ENCODE measurements around the gene VSIR.

Gene VSIR

GRCh38 chr10:71789871-71790270 lies 16.6 kb upstream of the VSIR start:
- no peak for DNase-seq (ENCODE audit: low read depth)
- no peak overlapping the region for H3K4me3 ChIP-seq (ENCODE audit: low read depth, low read length)
- no peak for TF ChIP-seq CTCF (conservative IDR thresholded peaks at IDR 0.05; ENCODE audit: low read depth, low read length)

DNA sequence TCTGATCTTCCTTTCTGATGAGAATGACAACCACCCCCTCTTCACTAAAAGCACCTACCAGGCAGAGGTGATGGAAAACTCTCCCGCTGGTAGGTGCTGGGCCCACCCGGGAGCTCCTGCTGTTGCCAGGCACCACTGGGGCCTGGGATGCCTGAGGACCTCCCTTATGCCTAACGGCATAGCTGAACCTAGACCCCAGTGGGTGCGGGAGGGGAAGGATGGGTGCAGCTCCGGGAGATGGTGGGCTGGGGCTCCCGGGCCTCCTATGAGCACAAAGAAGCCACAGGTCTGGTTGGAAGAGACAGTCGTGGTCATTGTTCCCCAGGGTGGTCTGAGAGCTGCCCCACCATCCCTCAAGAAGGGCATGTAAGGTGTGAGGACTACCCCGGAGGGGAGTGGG lies 15.6 kb upstream of the VSIR start:
- no peak for TF ChIP-seq CTCF (conservative IDR thresholded peaks at IDR 0.05; ENCODE audit: low read depth, low read length)
- H3K4me3 ChIP-seq (ENCODE audit: low read depth, low read length), result no peak overlapping the region

GRCh38 chr10:71784679-71785272 lies 11.5 kb upstream of the VSIR start:
- no peak overlapping the region for H3K4me3 ChIP-seq (ENCODE audit: low read depth, low read length)
- no peak for DNase-seq (ENCODE audit: low read depth)
- no peak for TF ChIP-seq CTCF (conservative IDR thresholded peaks at IDR 0.05; ENCODE audit: low read depth, low read length)

More for the DNA sequence above, 15.6 kb upstream of the VSIR start:
- no peak for DNase-seq (ENCODE audit: low read depth)

GRCh38 chr10:71783917-71784678 lies 10.8 kb upstream of the VSIR start:
- DNase-seq (ENCODE audit: low read depth), result no peak
- no peak for TF ChIP-seq CTCF (conservative IDR thresholded peaks at IDR 0.05; ENCODE audit: low read depth, low read length)
- no peak overlapping the region for H3K4me3 ChIP-seq (ENCODE audit: low read depth, low read length)

GRCh38 chr10:71782917-71783490 lies 9.7 kb upstream of the VSIR start:
- TF ChIP-seq CTCF (conservative IDR thresholded peaks at IDR 0.05; ENCODE audit: low read depth, low read length), result no peak
- no peak overlapping the region for H3K4me3 ChIP-seq (ENCODE audit: low read depth, low read length)
- no peak for DNase-seq (ENCODE audit: low read depth)

DNA sequence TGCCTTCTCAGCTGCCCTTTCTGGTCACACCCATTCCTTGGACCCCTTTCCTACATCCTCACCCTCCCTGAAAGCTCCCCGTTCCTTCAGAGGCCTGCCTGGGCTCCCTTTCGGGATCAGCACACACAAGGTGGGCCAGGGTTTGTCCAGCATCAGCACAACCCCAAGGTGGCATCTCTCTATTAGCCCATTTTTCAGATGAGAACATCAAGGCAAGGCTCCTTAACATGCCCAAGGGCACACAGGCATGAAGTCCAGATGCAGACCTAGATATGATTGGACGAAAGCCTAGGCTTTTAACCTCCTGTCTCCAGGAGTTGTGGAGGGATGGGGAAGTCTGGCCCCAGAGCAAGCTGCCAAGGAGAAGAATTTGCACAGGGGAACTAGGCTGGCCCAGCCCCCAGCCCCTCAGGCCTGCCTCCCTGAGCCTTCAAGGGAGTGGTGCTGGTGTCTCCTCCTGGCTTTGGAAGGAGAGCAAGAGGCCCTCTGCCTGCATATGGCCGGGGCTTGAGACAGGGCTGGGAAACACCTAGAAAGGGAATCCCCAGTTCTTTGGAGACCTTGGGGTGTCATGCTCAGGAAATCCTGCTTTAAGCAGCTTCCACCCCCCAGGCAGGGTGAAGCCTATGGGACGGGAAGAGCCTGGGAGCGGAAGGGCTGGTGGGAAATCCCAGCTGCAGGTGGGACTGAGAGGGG lies 9.0 kb upstream of the VSIR start:
- H3K4me3 ChIP-seq (ENCODE audit: low read depth, low read length), result no peak overlapping the region
- no peak for TF ChIP-seq CTCF (conservative IDR thresholded peaks at IDR 0.05; ENCODE audit: low read depth, low read length)
- DNase-seq (ENCODE audit: low read depth), result no peak

Measured in choroid plexus epithelial cell (primary cell).